ENCODE results near the gene C20orf204.

GRCh38 chr20:64038565-64039292, 2.7 kb downstream of the C20orf204 start:
- peak; percentile 50 to 68 (median 66) for TF ChIP-seq CTCF (IDR thresholded peaks at IDR 0.05)
- TF ChIP-seq POLR2A (IDR thresholded peaks at IDR 0.05): no peak

All from adrenal gland (tissue), 5 donors.